Measurements from ENCODE around the gene HNRNPAB.
"Not testable (repeated sequence)": the region's sequence is repeated elsewhere in the genome, so short reads cannot be mapped to it uniquely, and the experiment has no call there.

The HNRNPAB gene

DNA sequence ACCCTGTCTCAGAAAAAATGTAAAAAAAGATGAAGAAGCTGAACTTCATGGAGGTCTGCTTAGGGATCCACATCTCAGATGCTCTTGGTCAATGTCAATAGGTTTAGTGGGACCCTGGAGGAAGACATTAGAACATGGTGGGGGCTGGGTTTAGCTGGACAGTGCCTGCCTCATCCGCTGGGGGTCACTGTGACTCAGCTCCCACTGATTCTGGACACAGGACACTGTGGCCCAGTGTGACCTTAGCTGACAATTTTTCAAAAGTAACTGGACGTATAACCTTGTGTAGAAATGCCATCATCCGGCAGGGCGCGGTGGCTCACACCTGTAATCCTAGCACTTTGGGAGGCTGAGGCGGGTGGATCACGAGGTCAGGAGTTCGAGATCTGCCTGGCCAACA is 7.3 kb upstream of the HNRNPAB start:
- H3K36me3 ChIP-seq (ENCODE audit: insufficient read depth, low read length): no peaks in the 10 kb centered on the region
- H3K9me2 ChIP-seq (replicated peaks; ENCODE audit: low read depth, low read length): no peaks in the 10 kb centered on the region
- no peak overlapping the region for H3K4me3 ChIP-seq (ENCODE audit: low read length, poor library complexity, severe bottlenecking)
- no peaks in the 10 kb centered on the region for H4K20me1 ChIP-seq (ENCODE audit: insufficient read depth, low read length, poor library complexity, severe bottlenecking)
- TF ChIP-seq EZH2phosphoT487 (IDR thresholded peaks at IDR 0.05; ENCODE audit: borderline replicate concordance): no peak
- TF ChIP-seq, protein P1, sequence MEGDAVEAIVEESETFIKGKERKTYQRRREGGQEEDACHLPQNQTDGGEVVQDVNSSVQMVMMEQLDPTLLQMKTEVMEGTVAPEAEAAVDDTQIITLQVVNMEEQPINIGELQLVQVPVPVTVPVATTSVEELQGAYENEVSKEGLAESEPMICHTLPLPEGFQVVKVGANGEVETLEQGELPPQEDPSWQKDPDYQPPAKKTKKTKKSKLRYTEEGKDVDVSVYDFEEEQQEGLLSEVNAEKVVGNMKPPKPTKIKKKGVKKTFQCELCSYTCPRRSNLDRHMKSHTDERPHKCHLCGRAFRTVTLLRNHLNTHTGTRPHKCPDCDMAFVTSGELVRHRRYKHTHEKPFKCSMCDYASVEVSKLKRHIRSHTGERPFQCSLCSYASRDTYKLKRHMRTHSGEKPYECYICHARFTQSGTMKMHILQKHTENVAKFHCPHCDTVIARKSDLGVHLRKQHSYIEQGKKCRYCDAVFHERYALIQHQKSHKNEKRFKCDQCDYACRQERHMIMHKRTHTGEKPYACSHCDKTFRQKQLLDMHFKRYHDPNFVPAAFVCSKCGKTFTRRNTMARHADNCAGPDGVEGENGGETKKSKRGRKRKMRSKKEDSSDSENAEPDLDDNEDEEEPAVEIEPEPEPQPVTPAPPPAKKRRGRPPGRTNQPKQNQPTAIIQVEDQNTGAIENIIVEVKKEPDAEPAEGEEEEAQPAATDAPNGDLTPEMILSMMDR (conservative IDR thresholded peaks at IDR 0.05; ENCODE audit: low read length): no peak; the same call in 1 of the 2 replicates
- H3F3A ChIP-seq (ENCODE audit: low read depth): no peaks in the 10 kb centered on the region
- no peaks in the 10 kb centered on the region for H3K27me3 ChIP-seq (ENCODE audit: insufficient read depth, low read length, poor library complexity, severe bottlenecking)
- peaks cover 19% of the 10 kb centered on the region for H3K4me1 ChIP-seq (ENCODE audit: insufficient read depth, low read length, poor library complexity, severe bottlenecking)
- no peaks in the 10 kb centered on the region for H3K79me2 ChIP-seq (ENCODE audit: insufficient read depth, low read length)
- H3K4me2 ChIP-seq (ENCODE audit: low read depth, low read length, poor library complexity, severe bottlenecking): no peak overlapping the region
- no peak overlapping the region for H3K9ac ChIP-seq (ENCODE audit: low read depth, low read length, poor library complexity, severe bottlenecking)
- no peak overlapping the region for H2AFZ ChIP-seq (ENCODE audit: low read length)
- no peaks in the 10 kb centered on the region for H3K9me3 ChIP-seq (ENCODE audit: insufficient read depth, low read depth, low read length)

DNA sequence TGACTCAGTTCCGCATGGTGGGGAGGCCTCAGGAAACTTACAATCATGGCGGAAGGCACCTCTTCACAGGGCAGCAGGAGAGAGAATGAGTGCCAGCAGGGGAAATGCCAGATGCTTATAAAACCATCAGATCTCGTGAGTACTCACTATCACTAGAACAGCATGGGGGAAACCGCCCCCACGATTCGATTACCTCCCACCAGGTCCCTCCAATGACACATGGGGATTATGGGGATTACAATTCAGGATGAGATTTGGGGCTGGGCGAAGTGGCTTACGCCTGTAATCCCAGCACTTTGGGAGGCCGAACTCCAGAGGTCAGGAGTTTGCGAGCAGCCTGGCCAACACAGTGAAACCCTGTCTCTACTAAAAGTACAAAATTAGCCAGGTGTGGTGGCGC is 6.2 kb upstream of the HNRNPAB start:
- not testable (repeated sequence) for H3K9me3 ChIP-seq (ENCODE audit: insufficient read depth, low read depth, low read length); H3K79me2 ChIP-seq (ENCODE audit: insufficient read depth, low read length); H4K20me1 ChIP-seq (ENCODE audit: insufficient read depth, low read length, poor library complexity, severe bottlenecking); H2AFZ ChIP-seq (ENCODE audit: low read length); H3K9ac ChIP-seq (ENCODE audit: low read depth, low read length, poor library complexity, severe bottlenecking); H3K36me3 ChIP-seq (ENCODE audit: insufficient read depth, low read length); H3K4me3 ChIP-seq (ENCODE audit: low read length, poor library complexity, severe bottlenecking); H3K9me2 ChIP-seq (replicated peaks; ENCODE audit: low read depth, low read length); H3K27me3 ChIP-seq (ENCODE audit: insufficient read depth, low read length, poor library complexity, severe bottlenecking); H3F3A ChIP-seq (ENCODE audit: low read depth); H3K4me2 ChIP-seq (ENCODE audit: low read depth, low read length, poor library complexity, severe bottlenecking)
- H3K4me1 ChIP-seq (ENCODE audit: insufficient read depth, low read length, poor library complexity, severe bottlenecking): peaks cover 16% of the 10 kb centered on the region

GRCh38 chr5:178198706-178199105 is 5.6 kb upstream of the HNRNPAB start:
- TF ChIP-seq EZH2phosphoT487 (IDR thresholded peaks at IDR 0.05; ENCODE audit: borderline replicate concordance): no peak
- TF ChIP-seq, protein P1 (conservative IDR thresholded peaks at IDR 0.05; ENCODE audit: low read length): no peak

GRCh38 chr5:178199581-178200434 is 4.5 kb upstream of the HNRNPAB start:
- no peak overlapping the region for H3K4me2 ChIP-seq (ENCODE audit: low read depth, low read length, poor library complexity, severe bottlenecking)
- H3K36me3 ChIP-seq (ENCODE audit: insufficient read depth, low read length): no peaks in the 10 kb centered on the region
- H3K9me2 ChIP-seq (replicated peaks; ENCODE audit: low read depth, low read length): no peaks in the 10 kb centered on the region
- peaks cover 3% of the 10 kb centered on the region for H3K4me1 ChIP-seq (ENCODE audit: insufficient read depth, low read length, poor library complexity, severe bottlenecking)
- no peaks in the 10 kb centered on the region for H3F3A ChIP-seq (ENCODE audit: low read depth)
- H3K9me3 ChIP-seq (ENCODE audit: insufficient read depth, low read depth, low read length): no peaks in the 10 kb centered on the region
- H3K27me3 ChIP-seq (ENCODE audit: insufficient read depth, low read length, poor library complexity, severe bottlenecking): no peaks in the 10 kb centered on the region
- H2AFZ ChIP-seq (ENCODE audit: low read length): no peak overlapping the region
- no peak for TF ChIP-seq EZH2phosphoT487 (IDR thresholded peaks at IDR 0.05; ENCODE audit: borderline replicate concordance)
- no peak overlapping the region for H3K9ac ChIP-seq (ENCODE audit: low read depth, low read length, poor library complexity, severe bottlenecking)
- H3K79me2 ChIP-seq (ENCODE audit: insufficient read depth, low read length): peaks cover 15% of the 10 kb centered on the region
- H3K4me3 ChIP-seq (ENCODE audit: low read length, poor library complexity, severe bottlenecking): no peak overlapping the region
- H4K20me1 ChIP-seq (ENCODE audit: insufficient read depth, low read length, poor library complexity, severe bottlenecking): no peaks in the 10 kb centered on the region

More at GRCh38 chr5:178198706-178199105, 5.6 kb upstream of the HNRNPAB start:
- Histone ChIP-seq H3K4me1 (ENCODE audit: insufficient read depth, low read length, poor library complexity, severe bottlenecking) (peaks cover 13% of the 10 kb centered on the region), H3K9me3 (ENCODE audit: insufficient read depth, low read depth, low read length) (no peaks in the 10 kb centered on the region), H3K79me2 (ENCODE audit: insufficient read depth, low read length) (peaks cover 5% of the 10 kb centered on the region), H4K20me1 (ENCODE audit: insufficient read depth, low read length, poor library complexity, severe bottlenecking) (no peaks in the 10 kb centered on the region), H3K9me2 (replicated peaks; ENCODE audit: low read depth, low read length) (no peaks in the 10 kb centered on the region), H2AFZ (ENCODE audit: low read length) (no peak overlapping the region), H3K4me3 (ENCODE audit: low read length, poor library complexity, severe bottlenecking) (no peak overlapping the region), H3K36me3 (ENCODE audit: insufficient read depth, low read length) (no peaks in the 10 kb centered on the region), H3K4me2 (ENCODE audit: low read depth, low read length, poor library complexity, severe bottlenecking) (no peak overlapping the region), H3K27me3 (ENCODE audit: insufficient read depth, low read length, poor library complexity, severe bottlenecking) (no peaks in the 10 kb centered on the region), H3F3A (ENCODE audit: low read depth) (no peaks in the 10 kb centered on the region), H3K9ac (ENCODE audit: low read depth, low read length, poor library complexity, severe bottlenecking) (no peak overlapping the region)
